SK-N-SH treated with all-trans-retinoic acid at 6 μM for 48 hours (cell line): ENCODE data around the gene ZBTB4.

Experiments
- ARNTL ChIP-seq: fragments of 450-650 bp; formaldehyde crosslinking; IDR thresholded peaks from 2 replicates; pipeline ENCODE4 v1.5.0; 2020; ENCODE audit warnings: low read depth, mild to moderate bottlenecking, moderate library complexity, borderline replicate concordance
- ZFP30 ChIP-seq: fragments of 450-650 bp; formaldehyde crosslinking; IDR thresholded peaks from 2 replicates; pipeline ENCODE4 v1.5.0; 2022; ENCODE audit warnings: mild to moderate bottlenecking, moderate library complexity
- ZNF8 ChIP-seq: fragments of 450-650 bp; formaldehyde crosslinking; IDR thresholded peaks from 2 replicates; pipeline ENCODE4 v1.5.0; 2020; ENCODE audit warnings: mild to moderate bottlenecking, moderate library complexity

GRCh38 chr17:7423679-7424078, 55.8 kb downstream of the ZBTB4 start:
- TF ChIP-seq ZFP30 (CRISPR knock-in tag) (no peak), ZNF8 (CRISPR knock-in tag) (no peak), ARNTL (CRISPR knock-in tag) (no peak)
